Stimulated activated CD8-positive, alpha-beta memory T cell treated with anti-CD3 and anti-CD28 coated beads, Interleukin-4, amount 100 ng/mL, for 24 hours (primary cell): ENCODE results near the gene TSPAN11.

Experiments
- DNase-seq: peaks from one replicate; pipeline ENCODE4 v3.0.0-alpha.2; 2020; ENCODE audit warnings: low read depth

Gene TSPAN11

DNA sequence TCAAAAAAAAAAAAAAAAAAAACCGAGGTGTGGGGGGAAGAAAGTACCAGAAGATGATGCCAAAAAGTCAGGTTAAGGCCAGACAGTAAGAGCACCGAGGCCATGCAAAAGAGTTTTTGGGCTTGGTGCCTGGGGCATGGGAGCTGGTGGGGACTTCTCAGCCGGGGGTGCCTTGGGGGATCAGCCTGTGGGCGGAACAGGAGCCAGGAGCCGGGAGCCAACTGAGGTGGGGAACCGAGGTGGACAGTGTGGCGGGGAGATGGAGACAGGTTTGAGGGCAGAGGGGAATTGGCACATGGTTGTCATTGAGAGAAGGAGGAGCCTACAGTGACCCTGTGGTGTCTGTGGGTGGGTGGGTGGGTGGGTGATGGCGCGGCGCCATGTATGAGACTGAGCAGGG, 33.2 kb downstream of the TSPAN11 start:
- no peak for DNase-seq

DNA sequence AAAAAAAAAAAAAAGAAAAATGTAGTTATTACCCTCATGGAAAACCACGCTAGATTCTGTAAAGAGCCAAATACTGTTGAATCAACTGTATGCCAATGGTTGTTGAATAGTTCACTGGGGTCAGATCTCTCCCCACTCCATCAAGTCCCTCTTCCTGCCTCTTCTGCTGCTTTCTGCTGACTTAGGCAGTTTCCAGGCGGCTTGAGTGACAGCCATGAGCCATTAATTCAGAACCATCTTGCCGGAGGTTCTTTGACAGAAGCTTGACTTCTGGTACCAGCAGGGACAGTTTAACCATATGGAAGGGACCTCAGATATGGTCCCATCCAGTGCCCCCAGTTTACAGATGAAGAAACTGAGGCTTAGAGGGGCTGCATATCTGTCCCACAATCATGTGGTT, 34.5 kb downstream of the TSPAN11 start:
- no peak for DNase-seq

DNA sequence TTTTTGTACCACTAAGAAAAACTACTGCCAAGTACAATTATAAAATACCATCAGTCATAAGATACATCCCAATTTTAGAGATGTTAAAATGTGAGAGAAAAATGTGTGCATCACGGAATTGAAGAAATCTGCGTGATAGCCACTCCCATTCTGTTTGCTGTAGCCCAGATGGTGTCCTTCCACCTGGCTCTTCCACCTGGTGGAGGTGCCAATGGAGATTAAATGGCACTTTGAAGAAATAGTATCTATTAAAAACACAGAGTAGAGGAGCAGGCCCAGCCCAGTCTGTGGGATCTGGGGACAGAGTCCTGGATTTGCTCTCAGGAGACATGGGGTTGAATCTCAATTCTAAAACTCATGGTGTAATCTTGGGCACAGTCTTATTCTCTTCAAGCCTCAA, 35.5 kb downstream of the TSPAN11 start:
- no peak for DNase-seq

DNA sequence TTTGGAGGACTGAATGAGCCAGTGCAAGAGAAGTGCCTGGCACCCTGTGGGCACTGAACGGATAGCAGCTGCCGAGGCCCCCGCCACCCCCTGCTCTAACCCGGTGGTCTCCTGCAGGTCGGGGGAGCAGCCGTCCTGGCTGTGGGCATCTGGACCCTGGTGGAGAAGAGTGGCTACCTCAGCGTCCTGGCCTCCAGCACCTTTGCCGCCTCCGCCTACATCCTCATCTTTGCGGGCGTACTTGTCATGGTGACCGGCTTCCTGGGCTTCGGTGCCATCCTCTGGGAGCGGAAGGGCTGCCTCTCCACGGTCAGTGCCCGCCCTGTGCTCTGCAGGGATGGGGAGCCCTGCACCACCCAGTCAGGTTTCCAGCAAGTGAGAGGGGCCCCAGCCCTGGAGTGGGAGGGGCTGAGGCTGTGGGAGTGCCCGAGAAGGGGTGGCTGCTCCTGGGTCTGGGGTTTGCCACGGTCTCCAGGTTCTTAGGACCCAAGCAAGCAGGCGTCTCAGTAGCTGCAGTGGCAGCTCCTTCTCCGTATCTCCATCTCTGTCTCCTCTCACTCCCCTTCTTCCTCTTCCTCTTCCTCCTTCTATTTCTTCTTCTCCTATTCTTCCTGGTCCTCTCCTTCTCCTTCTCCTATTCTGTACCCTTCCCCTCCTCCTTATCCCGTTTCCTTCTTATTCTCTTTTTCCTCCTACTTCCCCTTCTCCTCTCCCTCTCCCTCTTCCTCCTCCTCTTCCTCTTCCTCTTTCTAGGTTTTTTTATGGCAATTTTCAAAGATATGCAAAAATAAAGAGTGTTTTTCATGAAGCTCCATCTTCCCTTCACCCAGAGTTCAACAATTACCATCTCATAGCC, 37.4 kb downstream of the TSPAN11 start:
- DNase-seq: no peak

DNA sequence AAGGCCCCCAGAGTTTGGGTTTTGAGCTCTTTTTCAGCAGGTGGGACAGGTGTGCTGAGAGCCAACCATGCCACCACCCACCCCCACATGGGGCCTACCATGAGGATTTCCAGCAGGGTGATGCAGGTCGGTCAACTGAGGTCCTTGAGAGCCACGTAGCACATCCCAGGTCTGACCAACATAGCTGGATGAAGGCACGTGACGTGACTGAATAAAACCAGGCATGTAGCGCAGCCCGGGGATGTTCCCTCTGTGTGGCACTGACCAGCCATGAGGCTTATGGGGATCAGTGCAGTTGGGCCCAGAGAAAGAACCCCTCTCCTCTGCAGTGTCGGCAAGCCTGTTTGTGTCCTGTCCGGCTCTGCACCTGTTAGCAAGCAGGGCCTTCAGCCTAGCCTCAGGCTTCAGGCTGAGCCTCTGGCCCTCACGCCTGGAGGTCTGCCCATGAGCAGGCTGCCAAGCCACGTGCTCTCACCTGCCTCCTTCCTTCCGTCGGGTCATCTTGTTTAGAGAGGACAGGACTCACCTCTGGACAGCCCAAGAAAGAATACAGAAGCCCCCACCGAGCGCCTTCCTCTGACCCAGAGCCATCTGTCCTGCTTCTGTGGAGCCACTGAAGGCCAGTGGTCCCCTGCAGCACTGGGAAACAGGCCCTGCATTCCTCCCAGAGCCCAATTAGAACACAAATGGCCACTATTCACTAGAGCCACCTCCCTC, 38.5 kb downstream of the TSPAN11 start:
- no peak for DNase-seq

DNA sequence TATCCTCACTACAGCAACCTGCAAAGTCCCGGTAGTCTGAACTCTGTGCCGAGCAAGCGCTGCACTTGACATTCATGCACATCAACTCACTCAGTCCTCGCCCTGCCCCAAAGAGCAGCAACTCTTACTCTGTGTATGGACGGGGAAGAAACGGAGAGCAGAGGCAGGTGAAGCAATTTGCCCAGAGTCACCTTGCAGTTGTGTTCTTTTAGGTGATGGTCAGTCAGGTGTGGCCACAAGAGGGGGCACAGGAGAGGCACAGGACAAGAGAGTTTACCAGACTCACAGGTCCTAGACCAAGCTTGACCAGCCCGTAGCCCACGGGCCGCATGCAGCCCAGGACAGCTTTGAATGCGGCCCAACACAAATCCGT, 39.1 kb downstream of the TSPAN11 start:
- no peak for DNase-seq

DNA sequence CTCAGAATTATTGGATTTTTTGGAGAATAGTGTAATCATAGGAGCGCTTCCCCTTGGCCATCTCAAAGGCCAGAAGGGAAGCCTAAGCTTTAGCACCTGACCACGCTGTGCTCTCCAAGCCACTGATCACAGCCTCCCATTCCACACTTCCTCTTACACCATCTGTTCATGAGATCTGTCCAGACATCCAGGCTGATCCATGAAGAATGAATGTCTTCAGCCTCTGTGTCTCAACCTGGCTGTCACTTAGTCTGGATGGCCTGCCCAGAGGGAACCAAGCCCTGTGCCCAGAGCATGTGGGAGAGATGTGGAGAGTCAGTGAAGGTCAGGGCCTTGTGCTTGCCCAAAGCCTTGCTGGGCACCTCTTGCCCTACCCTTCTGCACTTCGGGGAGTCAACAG, 40.5 kb downstream of the TSPAN11 start:
- DNase-seq: no peak

DNA sequence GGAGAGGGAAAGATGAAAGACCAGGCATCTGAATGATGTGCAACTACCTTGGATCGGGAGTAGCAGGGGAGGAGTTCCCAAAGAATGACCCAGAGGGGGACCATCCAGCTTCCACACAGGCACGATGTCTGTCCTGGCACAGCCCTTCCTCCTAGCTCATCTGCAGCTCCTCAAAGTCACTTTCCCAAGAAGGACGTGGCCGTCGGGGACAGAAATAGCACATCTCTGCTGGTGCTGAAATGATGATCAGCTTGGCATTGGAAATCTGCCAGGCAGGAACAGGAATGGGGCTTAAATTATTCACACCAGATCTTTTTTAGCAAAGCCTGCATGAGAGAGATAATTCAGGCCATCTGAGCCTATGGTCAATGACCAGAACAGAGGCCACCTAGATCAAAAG, 41.7 kb downstream of the TSPAN11 start:
- DNase-seq: no peak

DNA sequence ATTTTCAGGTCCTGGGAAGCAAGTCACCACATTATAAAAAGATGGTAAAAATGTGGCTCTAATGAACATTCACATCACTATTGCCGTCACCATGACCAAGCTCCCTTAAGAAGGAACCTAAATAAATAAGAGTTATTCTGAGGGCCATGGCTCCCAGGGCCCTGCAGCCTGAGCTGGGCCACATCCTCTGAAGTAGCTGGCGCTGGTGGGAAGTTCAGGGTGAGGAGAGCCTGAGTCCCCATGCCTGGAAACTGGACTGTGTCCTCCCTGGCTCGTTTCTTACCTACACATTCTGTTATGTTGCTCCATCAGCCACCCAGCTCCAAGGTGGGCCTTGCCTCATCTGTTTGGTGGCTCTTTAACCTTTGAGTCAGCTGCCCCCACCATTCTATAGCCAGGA, 42.5 kb downstream of the TSPAN11 start:
- no peak for DNase-seq

DNA sequence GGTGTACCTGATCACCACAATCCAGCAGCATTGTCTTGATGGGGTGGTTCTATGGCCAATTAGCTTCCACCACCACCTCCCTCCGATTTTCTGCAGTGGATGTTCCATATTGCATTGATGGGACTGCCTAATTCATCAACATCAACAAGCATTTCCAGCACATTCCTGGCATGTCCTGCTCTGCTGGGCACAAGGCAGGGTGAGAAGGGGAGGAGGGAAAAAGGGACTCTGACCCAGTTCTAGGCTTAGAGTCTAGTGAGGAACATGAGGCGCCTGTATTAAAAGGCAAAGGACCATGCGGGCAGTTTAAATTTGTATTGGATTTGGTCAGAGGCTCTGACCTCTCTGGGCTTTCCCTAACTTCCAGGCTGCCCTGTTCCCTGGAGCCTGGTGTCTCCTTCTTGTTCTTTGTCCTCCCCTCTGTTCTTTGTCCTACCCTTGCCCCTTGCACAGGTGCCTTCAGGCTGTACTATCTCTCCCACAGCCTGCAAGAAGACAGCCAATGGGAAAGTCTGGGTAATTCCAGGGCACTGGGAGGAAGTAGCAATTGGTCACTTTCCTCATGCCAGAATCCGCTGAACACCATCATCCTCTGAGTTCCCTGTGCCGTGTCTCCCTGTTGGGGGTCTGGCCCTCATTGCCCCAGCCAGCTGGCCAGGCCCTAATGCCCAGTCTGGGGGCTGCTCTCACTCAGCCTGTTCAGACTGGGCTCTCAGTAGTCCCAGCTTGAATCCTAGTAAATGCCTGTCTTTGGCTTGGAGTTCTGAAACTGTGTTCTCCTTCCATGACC, 43.3 kb downstream of the TSPAN11 start:
- no peak for DNase-seq

DNA sequence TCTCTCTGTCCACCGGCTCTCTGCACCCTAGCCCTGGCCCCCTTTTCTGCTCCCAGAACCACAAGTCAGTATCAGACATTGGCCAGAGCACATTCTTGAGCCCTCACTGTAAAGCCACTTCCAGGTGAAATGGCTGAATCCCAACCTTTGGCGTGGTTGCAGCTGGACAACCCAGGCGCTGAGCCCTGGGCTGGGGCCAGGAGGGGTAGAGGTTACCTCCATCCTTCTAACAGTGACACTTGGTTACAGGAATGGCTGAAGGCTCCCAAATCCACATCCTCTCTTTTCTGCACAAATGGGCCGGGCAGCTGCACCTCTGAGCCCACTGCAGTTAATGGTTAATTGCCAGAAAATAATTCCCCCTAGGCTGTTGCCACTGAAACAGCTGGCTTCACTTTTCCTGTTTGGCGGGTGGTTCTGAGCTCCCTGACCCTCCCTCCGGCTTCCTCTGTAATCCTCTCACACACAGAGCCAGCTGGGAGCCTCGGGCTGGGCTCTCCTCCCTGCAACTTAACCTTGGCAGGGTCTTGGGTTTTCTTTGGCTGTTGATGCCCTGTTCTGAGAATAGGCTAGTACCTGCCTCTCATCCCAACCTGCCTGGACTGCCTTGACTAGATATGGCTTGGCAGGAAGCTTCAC, 44.1 kb downstream of the TSPAN11 start:
- no peak for DNase-seq

DNA sequence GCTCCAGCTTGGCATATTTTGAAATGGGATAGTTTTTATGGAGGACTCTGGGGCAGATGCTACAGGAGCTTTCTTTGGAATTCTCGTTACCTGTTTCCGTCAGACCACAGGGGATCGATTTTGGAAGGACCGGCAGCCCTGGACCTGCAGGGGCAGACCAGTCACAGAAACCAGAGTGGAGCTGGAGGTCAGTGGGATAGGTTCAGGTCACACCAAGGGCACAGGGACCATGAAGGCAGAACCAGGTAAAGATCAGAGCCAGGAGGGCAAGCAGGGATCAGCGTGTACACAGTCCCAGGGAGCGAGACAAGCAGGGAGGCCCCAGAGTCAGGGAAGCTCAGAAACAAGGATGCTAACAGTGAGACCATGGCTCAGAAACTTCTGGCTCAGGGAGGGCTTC, 45.5 kb downstream of the TSPAN11 start:
- no peak for DNase-seq

DNA sequence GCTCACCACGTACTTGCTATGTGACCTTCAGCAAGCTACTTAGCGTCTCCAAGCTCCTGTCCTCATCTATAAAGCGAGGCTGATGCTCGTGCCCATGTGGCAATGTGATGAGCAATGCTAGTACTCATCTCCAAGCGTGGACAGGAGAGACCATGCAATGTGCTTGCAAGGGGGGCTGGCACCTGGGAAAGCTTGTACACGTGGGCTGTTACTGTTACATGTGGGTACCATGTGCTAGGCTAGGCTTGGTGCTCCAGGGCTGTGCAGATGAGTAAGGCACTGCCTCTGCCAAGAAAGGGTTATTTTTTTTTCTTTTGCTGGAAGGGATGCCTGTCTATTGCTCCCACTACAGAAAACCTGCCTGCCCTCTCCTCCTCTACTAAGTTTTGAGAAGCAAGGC, 46.6 kb downstream of the TSPAN11 start:
- no peak for DNase-seq

DNA sequence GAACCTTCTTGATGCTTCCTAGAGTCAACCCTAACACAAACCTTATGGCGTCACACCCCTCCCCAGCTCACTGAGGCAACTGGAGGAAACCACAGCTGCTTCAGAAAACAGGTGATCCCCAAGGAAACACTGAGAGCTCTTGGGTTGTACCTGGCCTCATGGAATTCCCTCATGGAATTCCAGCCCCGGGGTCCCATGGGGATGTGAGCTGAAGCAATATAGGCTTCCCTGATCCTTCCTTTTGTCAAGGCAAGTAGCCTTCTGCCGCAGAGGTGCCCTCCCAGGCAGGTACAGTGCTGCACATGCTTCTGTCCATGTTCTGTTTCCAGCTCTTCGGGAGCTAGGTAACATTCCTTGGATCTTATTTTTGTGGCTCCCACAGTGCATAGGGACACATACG, 47.3 kb downstream of the TSPAN11 start:
- DNase-seq: no peak

DNA sequence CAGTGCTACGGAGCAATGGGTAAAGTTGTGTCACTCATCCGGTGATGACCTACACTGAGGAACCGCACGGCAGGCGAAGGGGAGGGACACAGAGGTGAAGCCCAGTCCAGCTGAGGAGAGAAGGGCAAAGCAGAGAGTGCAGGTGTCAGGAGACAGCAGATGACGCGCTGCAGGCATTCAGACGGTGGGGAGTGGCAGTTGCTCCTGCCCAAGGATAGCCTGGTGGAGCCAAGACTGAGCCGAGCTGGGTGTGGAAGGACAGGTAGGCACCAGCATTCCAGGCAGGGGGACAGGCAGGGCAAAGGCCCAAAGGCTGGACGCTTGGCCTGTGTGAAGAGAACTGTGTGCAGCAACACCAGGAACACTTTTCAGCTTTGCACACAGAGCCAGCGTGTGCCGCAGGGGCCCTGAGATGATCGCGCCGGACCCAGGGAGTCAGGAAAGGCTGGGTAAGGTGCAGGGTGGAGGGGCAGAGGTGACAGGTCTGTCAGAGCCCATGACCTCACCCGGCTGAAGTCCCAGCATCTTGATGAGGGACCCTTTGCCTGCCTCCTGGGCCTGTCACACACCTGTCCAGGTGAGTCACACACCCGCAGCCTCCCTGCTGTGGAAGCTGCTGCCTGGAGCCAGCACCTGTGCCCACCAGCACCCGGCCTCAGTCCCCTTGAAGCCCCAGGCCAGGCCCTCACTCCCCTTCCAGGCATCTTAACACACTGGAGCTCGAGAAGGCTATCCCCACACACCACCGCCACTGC, 48.4 kb downstream of the TSPAN11 start:
- DNase-seq: no peak

DNA sequence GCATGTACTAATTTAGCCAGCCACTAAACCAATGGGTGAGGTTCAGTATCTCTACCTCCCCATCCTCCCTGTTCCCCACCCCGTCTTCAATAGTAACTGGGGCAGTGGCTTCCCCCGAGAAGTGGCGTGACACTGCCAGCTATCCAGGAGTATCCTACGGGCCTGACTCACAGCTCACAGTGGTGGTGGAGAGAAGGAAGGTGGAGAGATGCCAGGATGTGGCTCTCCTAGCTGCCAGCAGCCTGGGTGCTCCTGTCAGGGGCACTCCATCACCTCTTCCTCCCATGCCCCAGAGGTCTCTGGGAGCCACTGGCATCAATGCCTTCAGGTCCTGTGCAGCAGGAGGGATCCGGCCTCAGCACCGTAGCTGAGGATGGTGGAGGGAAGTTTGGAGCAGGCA, 49.0 kb downstream of the TSPAN11 start:
- no peak for DNase-seq

DNA sequence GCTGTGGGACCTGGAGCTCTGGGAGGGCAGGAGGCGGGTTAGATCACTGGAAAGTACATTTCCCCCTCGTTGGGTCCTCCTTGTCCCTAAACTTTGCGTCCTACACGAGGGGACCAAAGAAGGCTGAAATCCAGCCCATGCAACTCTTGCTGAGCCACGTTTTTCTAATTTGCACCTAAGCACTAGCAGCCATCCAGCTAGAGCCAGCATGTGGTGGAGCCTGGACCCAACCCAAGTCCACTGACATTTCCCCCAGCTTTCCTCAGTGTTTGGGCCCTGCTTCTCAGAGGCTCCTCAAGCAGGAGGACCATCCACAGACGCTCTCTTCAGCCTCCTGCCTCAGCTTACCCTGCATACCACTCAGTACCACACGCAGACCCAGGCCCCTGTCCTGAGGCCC, 49.7 kb downstream of the TSPAN11 start:
- no peak for DNase-seq

DNA sequence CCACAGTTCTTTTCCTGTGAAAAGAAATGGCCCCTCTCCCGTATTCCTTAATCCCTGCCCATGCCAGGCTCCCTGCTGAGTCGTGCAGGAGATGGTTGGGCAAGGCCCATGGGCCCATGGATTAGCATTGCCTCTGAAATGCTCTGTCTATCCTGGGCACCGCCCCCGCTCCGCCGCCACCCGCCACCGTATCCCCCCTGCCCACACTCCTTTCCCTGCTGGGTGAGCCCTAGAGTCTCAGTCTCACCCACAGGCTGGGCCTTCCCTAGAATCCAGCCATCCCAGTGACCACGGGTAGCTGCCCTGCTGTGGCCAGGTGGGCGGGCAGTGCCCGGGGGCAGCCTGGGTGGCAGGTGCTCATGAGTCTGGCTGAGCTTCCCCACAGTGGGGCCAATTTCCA, 50.6 kb downstream of the TSPAN11 start:
- no peak for DNase-seq

DNA sequence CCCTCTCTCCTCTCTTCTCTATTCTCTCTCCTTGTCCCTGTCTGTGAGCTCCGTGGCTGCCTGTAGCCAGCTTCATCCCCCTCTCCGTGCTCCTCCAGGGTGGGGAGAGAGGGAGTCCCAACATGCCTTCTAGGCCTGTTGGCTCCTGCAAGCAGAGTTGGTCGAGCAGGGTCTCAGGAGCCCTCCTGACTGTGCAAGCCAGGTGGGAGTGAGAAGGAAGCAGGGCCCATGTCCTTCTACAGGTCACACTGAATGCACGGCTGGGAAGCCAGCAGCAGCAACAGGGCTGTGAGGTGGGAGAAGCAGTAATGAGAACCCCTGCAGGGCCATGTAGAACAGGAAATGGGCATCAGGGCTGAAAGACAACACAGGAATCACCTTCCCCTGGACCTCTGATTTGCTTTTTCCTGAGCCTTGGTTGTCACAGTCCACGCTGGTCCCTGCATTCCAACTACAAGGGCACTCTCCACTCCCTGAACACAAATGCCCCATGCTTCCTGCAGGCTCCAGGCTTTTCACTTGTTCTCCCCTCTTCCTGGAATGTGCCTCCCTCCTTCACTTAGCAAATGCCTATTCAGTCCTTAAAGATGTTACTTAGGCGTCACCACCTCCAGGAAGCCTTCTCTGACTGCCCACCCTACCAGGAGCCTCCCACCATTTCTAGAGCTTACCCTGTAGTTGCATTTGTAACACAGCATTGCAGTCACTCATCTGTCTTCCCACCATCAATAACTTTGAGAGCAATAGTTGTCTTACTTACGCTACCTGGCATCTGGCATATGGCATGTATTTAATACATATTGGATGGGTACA, 51.2 kb downstream of the TSPAN11 start:
- no peak for DNase-seq

DNA sequence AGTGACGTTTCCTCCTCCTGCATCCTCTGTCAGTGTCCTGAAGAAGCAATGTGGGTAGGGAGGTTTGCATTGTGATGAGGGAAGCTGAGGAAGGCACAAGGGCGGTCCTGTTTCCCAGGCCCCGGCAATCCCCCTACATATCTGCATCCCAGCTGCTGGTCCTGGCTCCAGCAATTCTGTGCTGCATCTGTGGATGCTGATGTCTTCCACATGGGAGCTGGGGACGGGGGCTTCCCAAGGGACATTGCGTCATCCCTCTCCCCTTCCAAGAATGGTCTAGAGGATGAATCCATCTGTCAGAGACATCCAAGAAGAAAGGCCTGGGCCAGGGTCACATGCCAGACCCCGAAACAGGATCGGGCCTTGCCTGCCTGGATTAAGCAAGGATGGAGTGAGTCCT, 52.1 kb downstream of the TSPAN11 start:
- no peak for DNase-seq
